Brain pericyte (primary cell): ENCODE results near the gene AGBL4.

Source experiments
- DNase-seq: peaks from one replicate; pipeline ENCODE4 v3.0.0-alpha.2; 2012; ENCODE audit warnings: low read depth, low spot score

The AGBL4 gene

DNA sequence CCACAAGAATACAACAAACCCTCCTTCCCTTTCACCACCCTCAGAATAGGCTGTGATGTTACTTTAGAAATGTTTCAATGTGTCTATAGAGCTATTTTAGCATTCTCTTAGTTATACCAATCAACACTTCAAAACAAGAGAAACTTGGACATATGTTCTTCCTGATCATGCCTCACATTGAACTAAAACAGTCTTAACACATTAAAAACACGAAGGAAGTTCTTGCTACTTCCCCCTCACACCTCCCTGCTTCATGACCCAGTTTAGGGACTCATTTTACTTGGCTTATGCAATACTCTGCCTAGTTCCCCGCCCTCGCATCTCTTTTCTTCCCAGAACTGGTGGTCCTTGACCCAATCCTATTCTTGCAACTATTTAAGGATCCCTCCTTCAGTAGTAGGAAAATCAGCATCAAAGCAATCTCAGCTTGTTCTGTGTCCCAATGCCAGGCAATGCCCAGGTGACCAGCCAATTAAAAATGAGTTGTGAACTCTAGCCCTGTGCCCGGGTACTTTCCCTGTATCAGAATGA lies 838.2 kb downstream of the AGBL4 start:
- no peak for DNase-seq

DNA sequence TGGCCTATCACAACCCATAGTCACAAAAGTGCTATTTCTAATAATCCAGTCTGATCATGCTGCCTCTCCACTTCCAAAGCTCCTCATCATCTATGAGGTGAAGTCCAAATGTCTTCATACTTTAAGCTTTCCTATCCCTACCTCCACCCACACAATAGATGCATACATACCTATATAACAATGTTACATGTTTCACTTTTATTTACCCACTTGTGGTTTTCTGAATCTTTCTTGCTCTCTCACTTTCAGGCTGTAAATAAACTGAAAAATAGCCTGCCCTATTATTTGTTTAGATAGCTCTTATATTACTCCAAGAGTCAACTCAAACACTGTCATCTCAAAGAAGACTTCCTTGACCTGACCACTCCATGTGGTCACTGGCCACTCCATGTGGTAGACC lies 840.3 kb downstream of the AGBL4 start:
- DNase-seq = no peak

DNA sequence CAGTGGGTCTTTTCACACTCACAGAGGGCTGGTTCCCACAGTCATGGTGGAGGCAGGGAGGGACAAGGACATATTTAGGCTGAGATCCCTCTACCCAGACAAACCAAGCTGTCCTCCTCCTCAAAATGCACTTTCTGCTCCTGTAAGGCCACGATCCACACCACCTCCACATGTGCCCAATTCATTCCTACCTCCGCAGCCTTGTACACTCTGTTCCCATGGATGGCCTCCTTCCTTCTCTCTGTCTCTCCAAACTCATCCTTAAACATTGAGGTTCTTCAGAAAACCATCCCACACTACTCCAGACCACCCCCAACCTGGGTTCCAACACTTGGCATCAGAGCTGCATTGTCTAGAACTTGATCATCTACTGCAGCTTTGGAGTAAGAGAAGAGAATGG lies 842.7 kb downstream of the AGBL4 start:
- no peak for DNase-seq

DNA sequence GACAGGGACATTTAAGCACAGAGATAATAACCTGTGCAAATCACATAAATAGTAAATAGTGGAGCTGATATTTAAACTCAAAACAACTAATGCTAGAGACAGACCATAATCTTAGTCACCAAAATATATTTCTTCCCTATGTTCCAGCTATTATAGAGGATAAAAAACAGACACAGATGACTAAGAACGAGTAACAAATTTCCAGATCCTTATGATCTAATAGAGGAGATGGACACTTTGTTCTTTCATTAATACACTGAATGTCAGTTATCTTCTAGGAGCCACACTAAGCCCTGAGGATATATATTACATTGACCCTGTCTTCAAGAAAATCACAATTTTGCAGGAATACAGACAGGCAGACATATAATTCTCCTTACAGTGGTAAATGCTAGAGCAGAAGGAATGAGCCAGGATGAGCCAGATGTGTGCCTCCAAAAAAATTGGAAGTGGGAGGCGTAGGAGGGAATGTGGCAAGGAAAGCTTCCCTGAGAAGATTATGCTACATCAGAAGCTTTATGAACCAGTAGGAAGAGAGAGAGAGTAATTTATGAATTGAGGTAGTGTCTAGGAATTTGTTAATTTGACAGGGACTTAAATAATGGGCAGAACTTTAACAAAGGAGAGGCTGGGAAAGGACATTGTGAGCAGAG lies 851.7 kb downstream of the AGBL4 start:
- DNase-seq = no peak

DNA sequence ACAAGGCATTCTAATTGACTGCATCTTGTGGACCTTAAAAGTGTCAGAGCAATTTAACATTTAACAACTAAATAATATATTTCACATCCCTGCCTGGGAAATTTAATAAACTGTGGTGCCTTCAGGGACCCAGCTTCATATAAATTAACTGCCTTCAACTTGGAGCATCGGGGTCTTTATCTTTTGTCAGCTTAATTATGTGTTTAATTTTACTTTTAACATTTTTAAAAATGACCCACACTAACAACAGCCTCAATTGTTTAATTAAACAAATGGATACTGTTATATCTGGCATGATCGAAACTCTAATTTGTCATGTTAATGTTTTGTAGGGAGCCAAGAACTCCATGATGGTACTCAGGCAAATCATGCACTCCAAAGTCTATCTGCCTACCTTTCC lies 857.7 kb downstream of the AGBL4 start:
- no peak for DNase-seq

DNA sequence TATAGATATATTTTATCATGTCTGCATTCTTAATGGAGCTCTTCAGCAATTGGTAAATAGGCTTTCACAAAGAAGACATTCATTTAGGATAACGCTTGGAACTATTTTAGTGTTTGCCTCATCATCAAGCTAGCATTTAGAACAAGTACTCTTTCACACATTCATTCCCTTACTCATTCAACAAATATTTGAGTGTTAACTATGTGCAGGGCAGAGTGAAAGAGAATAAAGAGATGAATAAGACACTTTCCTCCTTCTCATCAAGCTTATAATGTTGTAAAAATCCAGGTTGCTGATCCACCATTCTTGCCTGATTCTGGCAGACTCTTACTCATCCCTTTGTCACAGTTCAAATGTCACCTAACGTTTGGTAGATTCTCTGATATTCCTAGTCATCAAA lies 860.7 kb downstream of the AGBL4 start:
- DNase-seq = no peak

DNA sequence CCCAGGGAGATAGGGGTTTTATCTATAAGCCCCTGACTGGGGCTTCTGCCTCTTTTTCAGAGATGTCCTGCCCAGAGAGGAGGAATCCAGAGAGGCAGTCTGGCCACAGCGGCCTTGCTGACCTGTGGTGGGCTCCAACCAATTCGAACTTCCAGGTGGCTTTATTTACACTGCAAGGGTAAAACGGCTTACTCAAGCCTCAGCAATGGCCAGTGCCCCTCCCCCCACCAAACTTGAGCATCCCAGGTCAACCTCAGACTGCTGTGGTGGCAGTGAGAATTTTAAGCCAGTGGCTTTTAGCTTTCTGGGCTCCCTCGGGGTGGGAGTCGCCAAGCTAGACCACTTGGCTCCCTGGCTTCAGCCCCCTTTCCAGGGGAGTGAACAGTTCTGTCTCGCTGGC lies 863.1 kb downstream of the AGBL4 start:
- no peak for DNase-seq

DNA sequence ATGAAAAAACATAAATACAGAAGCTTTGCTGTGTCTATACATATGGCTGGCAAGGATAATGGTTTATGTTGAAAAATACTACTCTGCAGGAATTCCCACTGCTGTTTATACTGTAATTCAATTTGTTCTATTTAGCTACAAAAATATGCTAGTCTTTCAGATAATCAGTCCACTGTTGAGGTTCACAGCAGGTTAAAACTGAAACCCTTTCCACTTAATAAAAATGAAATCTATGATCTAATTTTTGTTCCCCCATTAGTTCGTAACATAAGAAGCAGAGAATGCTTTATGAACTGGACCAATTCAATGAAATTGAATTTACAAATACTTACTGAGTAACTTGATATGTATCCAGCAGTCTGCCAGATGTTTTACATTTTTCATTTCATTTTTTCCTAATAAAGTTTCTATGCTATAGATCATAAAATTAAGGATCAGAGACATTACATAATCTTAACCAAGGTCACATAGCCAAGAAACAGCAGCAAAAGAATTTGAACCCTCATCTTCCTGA lies 887.0 kb downstream of the AGBL4 start:
- DNase-seq = no peak

DNA sequence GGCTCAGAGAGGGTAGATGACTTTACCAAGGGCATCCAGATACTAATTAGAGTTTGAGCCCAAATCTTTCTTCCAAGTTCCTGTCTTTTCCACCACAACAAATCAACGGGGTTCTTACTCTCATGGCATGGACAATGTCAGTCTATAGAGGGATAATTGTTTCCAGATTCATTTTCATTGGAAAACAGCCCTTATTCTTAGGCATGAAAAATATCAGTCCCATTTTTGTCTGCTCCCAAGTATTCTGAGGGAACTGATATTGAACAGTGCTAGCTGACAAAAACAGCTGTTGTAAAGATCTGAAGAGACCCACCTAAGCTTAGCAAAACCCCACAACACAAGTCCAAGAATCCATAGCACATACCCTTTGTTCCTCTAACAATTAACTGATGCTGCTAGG lies 898.0 kb downstream of the AGBL4 start:
- DNase-seq = no peak

DNA sequence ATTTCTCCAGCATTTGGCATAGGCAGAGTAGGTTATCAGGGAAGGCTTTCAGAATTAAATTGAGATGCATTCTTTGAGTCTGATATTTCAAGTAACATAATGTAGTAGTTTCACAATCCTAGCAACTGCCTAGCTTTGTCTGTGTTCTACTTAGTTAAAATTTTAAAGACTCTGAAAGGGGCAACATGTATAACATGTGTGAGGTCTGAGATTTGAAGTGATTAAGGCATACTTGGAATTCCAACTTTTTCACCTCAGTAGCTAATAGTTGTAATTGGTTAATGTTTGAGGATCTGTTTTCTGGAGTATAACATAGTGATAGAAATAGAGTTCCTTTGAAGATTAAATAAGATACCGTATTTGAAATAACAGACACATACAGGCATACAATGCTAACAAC lies 911.8 kb downstream of the AGBL4 start:
- DNase-seq = no peak

DNA sequence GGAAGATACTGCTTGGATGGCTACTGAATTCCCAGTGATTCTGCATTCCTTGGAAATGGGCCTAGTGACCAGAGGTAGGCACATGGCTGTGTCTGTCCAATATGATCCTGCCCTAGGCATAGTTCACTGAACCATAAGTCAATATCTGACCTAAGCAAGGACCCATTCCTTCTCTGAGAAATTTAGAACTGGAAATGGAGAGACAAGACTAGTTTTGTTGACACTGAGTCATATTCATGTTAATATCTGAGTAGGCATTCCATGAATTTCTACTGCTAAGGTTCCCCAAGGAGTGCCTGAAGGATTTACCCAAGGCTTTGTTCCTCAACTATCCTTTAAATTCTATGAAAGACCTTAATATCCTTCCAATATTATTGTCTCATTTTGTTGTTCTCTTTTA lies 917.3 kb downstream of the AGBL4 start:
- no peak for DNase-seq

DNA sequence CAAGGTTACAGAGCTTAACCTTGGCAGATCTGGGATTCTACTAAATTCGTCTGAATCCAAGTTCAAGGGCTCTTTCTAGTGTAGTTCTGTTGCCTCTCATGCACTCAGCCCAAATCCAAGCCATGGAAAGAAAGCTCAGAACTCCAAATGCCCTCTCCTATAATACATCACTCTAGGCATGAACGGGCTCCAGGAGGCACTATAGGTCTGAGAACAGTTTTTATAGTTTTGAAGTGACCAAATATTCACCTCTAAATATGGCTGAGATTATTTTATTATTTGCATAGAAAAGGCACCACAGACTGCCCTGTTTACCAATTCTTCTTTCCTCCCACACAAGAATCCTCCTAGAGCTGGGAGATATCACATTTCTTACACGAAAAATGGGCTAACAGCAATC lies 919.2 kb downstream of the AGBL4 start:
- DNase-seq = no peak

DNA sequence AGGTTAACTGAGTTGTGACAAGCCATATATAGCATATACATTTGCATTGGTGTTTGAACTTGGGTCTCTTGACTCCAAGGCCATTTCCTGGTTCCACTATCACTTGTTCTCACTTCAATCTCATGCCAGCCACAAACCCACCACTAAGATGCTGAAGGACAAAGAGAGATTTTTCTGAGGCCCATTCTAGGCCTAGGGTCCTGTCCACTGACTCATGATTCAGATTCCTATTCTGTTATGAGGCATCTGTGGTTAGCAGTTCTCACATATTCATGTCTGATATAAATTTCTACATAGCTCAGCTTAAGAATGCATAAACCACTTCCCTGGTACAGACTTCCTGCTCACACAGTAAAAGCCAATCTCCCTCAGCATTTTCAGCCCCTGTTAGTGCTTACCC lies 921.0 kb downstream of the AGBL4 start:
- no peak for DNase-seq

DNA sequence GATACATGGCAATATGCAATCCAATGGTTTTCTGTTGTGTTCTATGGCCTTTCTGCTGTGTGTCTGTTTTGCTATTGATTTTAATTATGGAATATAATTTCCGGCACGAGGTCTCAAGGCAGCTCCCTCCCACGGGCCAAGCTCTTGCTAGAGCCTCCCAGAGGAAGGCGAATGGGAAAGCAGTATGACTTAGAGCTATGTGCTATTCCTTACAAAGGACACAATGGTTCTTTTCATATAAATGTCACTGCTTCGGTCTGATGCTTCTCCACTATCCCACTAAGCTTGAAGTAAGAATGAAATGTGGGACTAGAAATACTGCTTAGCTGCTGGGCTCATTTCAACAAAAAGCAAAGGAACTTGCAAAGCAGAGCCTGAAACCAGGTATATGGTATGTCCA lies 924.9 kb downstream of the AGBL4 start:
- DNase-seq = no peak

DNA sequence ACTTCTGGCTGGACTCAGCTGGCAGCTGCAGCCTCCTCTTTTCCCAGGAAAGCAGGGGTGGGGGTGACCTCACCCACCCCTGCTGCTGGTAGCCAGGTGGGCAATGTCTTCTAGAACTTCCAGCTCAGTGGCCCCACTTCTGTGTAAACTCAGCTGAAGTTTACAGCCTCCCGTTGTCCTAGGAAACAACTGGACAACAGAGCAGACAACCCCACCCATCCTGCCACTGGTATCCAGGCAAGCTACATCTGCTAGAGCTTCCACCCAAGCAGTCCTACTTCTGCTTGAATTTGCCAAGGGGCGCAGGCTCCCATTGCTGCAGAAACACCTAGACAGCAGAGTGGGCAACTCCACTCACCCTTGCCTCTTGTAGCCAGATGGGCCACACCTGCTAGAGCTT lies 937.4 kb downstream of the AGBL4 start:
- DNase-seq = no peak

DNA sequence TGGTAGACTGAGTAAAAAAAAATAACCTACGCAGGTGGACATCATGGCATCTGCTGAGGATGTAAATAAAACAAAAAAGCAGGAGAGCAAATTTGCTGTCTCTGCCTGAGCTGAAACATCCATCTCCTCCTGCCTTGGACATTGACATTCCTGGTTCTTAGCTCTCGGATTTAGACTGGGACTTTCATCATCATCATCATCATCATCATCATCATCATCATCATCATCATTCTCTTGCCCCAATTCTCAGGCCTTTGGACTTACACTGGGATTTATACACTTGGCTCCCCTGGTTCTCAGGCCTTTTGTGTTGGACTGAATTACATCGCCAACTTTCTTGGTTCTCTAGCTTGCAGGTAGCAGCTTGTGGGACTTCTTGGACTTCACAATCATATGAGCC lies 938.7 kb downstream of the AGBL4 start:
- no peak for DNase-seq

DNA sequence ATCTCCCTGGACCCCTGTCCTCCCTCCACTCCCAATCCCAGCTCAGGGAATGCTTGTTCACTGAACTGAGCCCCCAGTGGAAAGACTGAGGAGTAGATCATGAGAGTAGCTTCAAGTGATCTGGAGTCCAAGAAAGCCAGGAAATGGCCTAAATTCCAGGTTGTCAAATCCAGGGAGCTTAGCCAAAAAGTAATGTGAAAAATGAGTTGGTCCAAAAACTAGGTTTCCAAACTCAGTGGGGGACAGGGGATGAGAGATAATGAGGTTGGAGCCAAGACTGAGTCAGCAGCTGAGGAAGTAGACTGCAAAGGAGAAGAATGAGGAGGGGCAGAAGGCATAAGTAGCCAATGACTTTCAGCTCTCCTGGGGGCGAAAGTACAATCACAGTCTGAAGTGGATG lies 963.0 kb downstream of the AGBL4 start:
- no peak for DNase-seq

DNA sequence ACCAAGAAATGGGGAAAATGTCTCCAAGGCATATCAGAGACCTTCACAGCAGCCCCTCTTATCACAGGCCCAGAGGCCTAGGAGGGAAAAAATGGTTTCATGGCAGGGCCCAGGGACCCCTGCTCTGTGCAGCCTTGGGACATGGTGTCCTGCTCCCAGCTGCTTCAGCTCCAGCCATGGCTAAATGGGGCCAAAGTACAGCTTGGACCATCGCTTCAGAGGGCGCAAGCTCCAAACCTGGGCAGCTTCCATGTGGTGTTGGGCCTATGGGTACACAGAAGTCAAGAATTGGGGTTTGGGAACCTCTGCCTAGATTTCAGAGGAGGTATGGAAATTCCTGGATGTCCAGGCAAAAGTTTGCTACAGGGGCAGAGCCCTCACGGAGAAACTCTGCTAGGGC lies 964.7 kb downstream of the AGBL4 start:
- DNase-seq = no peak

DNA sequence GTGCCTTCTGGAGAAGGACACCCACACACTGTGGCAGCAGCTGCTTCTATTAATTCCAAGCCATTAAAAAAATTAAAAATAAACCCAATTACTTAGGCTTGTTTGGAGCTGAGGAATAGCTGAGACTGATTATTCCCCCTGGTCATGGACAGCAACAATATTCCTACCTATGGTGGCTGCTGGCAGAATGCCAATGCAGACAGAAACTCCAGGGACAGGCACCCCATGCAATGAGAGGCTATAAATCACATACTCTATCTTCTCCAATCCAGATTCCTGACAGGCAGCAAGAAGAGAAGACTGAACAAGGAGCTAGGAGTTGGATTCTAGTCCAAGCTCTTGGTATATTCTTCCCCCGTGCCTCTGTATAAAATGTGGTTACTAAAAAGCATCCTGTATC lies 971.7 kb downstream of the AGBL4 start:
- DNase-seq = no peak

DNA sequence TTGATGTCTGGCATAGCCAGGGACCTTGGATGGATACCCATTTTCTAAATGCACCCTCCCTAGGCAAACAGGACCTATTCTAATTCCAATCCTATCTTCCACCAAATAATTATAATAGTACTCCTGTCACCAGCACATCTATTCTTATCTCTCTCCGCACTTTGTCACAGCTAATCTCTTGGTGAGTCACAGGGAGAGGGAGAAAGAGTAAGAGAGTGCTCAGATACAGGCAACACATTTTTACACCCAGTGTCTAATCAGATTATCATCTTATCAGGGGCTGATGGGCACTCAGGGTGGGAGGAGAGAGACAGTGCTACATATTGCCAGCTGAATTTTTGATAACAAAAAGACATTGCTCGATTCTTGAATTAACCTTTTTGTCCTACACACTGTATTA lies 972.1 kb downstream of the AGBL4 start:
- DNase-seq = no peak

DNA sequence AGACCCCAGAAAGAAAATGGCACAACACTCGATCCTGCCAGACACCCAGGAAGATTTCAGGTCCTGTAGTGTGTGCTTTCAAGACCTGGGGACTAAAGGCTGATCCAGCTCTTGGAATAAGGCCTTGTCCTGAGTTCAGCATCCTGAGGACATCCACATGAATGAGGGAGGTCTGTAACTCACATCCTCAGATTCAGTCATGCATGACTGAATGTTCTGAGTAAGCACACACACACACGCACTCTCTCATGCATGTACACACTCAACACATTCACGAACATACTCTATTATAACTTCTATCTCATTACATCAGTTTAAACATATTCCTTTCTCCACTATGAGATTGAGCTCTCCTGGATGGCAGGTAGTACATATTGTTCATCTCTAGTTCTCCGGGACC lies 973.7 kb downstream of the AGBL4 start:
- DNase-seq = no peak

DNA sequence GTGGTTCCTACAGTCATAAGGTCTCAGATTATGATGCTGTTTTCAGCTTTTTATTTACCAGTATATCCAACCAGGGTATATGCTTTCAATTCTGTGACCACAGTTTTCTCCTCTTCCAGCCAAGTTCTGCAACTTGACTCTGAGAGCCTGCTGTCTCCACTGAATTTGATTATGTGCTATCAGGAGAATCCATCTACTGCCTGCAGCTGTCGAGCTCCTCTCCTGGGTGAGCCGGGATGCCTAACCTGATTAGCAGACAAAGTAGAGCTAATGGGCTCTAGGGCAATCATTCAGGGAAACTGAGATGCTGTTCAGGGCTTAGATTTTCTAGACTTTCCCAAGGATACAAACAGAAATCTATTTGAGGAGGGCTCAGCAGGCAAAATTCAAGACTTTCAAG lies 975.6 kb downstream of the AGBL4 start:
- no peak for DNase-seq

DNA sequence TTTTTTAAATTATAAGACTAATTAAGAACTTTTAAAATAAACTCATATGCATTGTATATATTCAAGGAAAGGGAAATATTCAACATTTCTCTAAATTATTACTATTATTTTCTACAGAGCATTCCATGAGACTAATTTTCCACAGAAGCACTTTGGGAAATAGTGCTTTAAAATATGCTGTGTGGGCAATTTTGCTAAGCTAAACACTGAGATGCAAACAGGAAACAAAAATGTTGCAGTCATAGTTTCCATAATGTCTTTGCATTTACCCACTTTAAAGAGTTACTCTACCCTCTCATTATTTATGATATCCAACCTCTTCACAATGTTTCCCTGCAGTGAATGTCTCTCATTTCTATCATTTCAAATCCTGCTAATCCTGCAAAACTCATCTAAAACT lies 977.4 kb downstream of the AGBL4 start:
- DNase-seq = no peak

DNA sequence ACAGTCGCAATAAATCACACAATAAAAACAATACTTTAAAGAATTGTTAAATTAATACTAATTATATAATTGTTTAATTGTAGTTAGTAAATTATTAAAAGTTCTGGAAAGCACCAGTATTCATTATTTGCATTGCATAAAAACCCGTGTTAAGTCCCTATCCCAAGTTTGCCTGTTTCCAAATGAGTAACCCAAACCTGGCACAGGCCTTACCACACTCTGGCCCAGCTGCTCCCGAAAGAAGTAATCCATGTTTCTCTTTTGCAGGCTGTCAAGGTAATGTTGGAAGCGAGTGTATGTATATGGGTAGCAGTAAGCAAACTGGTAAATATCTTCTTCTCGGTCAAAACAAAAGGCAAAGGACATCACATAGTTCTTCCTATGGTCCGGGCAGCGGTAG lies 978.4 kb downstream of the AGBL4 start:
- DNase-seq = no peak
